NAMALWA (cell line): ENCODE data around the gene ILDR2.

ENCODE experiments used
- DNase-seq: peaks from one replicate; pipeline ENCODE4 v3.0.0-alpha.2; 2015; ENCODE audit warnings: low spot score

Gene ILDR2

DNA sequence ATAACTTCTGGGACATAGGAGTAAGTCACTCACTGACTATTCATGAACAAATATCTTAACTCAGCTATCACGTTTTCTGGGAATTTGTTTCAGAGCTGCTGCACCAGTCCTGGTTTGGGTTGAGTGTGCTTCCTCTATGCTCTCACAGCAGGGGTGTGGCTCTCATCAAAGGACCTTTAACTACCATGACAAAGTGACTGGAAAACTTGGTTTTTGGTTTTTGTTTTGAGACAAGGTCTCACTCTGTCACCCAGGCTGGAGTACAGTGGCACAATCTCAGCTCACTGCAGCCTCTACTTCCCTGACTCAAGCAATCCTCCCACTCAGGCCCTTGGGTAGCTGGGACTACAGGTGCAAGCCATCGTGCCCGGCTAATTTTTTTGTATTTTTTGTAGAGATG is 4.1 kb downstream of the ILDR2 start:
- no peak for DNase-seq

DNA sequence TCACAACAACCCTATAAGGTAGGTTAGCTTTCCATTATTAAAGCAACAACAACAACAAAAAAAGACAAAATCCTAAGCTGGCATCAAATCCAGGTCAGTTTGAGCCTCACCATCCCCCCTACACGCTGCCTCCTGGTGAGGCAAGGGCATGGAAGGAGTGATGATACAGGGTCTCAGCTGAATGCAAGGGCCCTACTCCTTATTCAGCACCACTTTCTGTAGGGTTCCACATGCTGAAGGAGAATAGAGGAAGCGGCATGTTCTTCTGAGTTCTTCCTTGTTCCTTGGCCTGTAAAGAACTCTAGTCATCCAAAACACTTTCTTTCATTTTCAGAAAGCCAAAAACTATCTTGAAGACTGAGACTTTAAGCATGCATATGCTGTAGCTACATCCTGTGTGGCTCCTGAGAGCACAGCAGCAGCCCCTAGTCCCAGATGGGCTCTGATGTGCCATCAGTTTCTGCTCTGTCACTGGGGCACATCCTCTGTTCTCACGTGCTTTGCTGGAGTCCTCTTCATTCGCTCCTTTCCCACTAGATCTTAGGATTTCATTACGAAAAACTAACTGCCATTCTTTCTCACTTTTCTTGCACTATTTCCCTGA is 6.2 kb downstream of the ILDR2 start:
- no peak for DNase-seq

DNA sequence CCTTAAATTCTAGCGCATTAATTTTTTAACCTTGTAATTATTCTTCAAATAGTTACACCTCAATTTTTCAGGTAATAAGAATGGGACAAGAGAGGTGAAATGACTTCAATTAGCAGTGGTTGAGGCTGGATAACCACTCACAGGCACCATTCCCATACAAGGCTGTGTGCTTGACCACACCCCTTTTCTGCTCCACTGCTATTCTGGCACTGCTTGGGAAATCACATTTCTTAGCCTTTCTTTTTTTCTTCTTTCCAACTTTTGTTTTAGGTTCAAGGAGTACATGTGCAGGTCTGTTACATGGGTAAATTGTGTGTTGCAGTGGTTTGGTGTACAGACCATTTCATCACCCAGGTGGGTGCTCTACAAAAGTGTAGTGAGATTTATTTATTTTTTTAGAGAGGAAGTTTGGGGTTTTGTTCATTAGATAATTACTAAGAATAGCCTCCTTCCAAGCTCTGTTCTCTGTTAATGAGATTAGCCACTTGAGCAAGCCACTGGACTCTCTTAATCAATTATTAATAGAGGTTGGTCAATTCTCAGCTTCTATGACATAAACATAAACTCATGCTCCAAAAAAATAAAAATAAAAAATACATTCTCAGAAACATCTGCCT is 14.4 kb downstream of the ILDR2 start:
- DNase-seq = no peak

DNA sequence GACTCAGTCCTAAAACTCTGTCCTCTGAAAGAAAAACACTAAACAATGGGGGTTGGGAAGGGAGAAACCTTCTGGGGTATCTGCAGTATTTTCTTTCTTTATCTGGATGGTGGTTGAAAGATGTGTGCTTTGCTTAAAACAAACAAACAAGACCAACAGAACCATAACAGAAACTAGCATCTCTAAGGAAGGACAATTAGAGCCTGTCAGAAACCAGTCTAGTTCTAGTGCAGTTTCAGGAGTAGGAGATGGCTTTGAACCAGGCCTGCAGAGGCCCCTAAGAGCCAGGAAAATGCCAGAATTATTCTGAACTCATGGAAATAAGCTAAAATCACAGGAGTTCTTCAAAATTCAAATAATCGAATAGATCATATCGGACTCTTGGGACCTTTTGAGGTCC is 18.5 kb downstream of the ILDR2 start:
- no peak for DNase-seq

DNA sequence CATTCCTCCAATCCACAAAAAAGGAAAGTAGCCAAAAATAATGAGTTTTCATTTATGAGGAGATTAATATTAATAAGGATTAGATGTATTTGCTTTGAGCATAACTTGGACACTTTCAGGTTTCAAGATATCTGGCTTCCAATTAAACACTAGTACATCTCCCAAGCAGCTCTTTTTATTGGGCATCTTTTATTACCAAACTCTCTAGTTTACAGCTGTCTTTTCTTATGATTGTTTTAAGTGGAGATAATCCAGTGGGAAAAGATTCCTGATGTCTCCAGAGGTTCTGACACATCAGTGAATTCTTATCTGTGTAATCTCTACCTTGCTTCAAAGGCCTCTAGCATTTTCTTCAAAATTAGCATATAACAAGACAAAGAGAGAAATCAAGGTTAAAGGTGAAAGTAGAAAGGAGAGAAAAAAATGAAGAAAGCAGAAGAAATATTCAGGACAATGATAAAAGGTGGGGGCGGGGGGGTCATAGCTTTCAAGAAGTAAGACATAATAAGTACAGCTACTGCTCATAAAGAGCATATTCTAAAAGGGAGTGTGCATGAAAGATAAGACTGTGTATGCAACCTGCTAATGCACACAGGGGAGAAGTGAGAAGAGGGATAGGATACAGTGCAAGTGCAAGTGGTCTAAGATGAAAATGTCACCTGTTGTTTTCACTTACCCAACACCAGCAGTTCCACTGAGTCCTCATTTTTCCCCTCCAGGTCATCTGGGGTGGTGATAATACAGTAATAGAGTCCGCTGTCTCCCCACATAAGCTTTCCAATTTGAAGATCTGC is 19.1 kb downstream of the ILDR2 start:
- no peak for DNase-seq

DNA sequence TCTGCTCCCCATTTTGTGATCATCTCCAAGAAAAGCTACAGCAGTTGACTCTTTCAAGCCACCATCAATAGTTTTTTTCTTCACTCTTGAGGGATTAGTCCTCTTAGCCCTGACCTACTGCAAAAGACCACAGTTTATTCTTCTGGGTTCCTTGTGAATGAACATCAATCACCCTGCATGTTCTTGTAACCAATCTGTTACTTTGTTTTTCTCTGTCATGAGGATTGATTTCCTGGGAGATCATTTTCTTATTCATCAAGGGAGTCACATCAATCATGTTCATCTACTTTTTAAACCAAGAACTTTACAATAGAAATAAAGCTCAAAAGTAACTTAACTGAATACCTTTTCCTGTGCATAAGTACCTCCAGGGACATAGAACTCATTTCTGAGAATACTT is 21.8 kb downstream of the ILDR2 start:
- no peak for DNase-seq

DNA sequence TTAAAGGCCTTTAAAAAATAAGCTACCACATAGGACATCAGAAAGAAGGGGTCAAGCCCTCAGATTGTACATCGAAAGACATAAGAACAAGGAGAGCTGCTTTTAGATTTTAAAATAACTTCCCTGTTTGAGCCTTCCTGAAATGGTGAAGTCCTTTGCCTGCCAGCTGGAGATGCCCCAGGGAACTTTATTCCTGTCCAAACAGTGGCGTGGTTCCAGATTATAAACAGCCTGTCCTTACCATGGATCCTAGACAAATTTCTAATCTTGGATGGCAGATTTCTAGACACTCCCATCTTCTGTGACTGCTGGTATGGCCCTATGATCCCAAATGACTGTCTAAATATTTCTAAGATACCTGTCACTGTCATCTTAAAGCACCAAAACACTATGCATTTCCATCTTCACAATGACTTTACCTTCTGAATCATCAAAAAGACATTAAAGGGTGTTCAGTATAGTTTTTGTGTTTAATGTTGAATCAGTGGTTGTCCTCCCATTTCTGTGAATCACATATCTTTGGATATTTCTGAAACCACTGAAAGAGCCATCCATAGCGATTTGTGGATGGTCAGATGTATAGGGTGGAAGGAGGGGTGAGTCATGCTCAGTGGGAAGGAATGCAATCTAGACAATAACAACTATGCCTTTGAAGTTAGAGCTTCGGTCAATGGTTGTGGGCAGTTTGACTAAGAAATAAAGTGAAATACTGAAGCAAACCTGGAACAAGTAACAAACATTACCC is 23.2 kb downstream of the ILDR2 start:
- no peak for DNase-seq

DNA sequence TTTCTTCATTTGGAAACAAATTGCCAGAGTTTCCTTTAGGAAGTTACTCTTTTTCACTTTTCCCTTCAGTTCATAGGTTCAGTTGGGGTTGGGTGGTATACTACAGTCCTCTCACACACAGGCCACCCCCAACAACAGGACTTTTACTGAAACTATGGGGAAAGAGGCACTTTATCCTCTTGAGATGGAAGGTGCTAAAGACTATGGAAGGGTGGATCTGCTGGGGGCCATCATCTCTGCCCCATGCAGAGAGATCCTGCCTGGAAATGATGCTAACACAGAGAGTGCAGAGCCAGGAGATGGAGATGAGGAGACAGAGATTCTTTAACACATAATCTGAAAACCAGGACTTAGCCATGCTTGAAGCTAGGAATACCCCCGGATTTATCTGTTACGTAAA is 24.3 kb downstream of the ILDR2 start:
- DNase-seq = no peak

DNA sequence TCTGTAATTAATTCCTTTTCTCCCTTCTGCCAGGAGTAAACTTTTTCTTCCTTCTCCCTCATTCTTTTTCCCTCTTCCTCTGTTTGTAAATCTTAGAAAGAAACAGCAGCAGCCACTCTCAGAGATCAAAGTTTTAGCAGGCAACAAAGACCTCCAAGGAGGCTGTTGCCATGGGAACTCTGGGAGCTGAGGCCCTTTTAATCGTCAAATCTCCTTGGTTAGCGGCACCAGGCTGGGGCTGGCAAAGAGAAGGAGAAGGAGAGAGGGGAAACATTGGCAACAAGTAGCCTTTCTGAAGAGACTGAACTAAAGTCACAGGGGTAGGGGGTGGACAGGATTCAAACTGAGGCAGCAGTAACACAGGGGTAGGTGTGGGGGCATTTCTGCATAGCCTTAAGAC is 25.2 kb downstream of the ILDR2 start:
- no peak for DNase-seq

DNA sequence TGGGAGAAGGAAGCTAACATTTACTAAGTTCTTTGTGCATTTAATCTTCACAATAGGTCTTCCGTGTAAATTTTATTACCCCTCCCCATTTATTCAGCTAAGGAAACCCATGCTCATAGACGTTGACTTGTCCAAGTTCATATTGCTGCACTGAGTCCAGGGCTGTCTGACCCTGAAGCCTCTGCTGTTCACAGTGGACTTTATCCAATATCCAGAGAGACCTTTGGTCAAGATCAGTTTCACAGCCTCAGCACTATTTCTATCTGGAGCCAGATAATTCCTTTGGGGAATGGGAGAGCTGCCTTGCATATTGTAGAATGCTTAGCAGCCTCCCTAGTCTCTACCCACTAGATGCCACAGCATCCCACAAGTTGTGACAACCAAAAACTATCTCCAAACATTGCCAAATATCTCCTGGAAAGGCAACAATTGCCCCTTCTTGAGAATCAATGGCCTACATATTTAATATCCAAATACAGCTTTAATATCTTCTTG is 26.4 kb downstream of the ILDR2 start:
- no peak for DNase-seq

DNA sequence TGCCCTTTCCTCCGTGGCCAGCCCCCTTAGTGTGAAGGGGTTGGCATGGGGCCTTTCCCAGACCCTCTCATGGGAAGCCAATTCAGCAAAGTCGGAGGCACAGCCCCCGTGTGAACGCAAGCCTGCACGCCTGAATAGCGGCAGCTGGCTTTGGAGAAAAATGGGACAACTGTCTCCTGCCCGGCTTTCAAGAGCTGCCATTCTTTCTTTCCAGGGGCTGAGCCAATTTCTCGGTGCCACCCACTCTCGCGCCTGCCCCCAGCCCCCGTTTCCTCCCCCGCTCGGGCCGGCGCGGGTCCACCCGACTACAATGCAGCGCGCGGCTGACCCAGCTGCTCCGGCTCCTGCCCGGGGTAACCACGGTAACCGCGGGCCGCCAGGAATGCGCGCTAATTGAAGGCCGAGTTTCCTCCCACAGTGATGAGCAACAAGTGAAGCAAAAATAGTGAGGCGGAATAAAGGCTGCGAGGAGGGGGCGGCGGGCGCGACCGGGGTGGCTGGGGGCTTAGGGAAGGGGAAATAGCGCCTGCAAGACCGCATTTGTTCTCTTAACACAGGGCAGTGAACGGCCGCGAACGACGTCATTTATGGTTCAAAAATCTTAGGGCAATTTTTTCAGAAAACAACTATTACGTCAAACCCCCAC is 27.8 kb downstream of the ILDR2 start:
- DNase-seq = no peak

DNA sequence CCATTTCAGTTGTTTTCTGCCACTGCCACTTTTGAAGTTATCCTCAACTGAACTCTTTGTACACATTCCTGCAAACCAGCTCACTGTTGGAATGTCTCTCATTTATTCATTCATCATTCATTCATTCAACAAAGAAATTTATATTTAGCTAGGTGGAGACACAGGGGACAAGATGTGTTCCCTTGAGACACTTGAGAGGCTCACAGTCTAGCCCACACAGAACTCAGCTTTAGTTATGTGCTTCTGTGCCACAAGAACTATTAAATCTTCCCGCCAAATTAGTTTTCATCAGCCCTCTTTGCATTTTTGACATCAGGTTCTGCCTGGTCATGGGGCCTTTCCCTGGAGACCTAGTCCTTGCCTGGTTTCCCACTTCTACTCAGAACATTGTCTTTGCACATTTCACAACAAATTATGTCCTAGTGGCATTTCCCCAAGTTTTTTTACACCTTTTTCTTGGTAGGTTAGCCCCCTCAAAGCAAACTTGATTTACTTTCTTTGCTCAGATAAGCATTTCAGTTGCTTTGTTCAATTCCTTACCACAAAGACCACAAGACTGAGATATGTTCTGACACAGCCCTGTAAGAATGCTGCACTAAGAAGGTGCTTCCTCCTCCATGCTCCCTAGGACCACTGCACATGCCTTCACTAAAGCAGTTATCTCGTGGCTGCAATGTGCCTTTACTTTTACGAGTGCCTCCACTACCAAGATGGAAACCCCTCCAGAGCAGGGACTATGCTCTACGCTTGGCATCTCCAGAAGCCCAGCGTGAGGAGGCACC is 31.0 kb downstream of the ILDR2 start:
- DNase-seq = no peak

DNA sequence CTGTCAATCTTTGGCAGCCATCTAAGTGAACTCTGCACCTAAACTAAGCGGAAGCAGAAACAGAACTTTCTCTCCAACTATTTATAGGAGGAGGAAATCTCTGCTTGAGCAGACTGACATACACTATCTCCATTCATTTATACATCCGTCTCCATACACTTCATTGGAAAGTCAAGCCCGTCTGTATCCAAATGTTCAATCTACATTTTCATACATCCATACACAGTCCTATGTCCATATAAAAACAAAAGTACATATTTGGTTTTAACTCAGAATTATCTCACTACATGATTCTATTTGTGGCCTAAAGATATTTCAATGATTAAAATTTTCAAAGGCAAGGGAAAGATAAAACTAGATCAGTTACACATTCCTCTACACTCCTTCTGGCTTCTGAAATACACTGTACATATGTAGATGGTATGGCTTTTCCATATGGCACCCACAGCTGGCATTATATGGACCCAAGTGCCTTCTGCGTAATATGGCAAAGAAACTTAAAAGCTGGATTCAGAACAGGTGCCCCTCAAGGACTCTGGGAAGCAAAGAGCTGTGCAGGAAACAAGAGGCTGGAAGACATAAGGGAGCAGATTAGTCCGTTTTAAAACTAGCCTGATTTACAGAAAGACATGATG is 35.5 kb downstream of the ILDR2 start:
- DNase-seq = no peak

DNA sequence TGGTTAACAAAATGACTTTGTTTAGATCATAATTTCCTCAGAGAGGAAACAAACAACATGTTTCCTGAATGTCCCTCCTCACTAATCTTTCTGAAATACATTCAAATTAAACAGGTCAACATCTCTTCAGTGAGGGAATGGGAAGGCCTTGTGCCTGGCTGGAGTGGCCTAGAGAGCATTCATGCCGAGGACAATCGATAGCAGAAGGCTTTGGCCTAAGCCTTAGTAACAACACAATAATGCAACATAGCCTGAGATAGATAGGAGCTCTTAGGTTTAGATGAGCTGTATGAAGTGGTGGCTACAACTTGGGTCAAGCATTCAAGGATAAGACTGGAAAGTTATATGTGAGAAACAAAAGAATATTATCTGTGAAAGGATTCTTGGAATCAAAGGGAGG is 37.4 kb downstream of the ILDR2 start:
- no peak for DNase-seq

DNA sequence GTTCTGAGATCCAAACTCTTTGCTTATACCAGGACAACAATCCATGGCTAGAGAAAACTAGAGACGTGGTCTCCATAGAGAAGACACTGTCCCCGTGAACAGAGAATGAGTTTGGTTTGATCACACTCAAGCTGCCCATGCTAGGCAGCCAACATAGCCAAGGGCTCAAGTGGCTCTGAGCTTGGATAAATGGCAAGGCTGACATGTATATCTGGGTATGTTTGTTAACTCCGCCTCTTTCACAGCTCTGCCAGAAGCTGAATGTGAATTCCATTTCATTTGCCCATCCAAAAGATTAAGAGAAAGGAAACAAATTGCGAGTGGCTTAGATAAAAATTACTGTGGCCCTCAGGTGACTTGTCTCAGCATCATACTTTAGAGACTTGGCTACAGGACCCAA is 38.0 kb downstream of the ILDR2 start:
- DNase-seq = no peak

DNA sequence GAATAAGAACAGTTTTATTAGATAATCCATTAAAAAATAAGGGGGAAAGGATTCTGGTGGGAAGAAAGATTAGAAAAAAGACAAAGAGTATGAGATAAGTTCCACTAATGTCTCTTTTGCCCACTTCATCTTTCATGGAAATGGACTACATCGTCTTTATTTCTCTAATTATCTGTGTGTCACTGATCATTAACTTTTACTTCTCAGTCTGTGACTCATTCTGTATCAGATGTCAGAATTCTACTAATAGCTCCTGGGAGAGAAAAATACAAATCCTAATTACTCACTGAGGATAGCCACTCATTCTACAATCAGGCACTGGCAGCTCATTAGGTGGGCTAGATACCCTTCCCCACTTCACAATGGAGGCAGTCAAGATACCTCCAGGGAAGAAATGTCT is 41.7 kb downstream of the ILDR2 start:
- no peak for DNase-seq

DNA sequence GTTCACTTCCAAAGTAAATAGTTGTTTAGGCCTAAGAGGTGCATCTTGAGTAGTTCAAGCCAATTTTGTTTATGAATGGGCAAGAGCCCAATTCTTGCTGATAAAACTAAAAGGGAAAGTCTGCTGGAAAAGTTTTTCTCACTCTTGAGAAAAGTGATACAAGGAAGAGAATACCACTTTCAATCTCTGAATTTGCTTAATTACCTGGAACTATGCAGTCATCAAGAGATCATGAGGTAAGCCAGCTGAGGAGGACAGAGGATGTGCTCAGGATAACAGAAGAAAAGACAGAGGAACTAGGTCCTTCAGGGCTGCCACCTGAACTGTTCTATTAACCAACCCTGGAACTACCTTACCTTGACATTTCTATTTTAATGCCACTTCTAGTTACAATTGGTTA is 42.2 kb downstream of the ILDR2 start:
- no peak for DNase-seq

DNA sequence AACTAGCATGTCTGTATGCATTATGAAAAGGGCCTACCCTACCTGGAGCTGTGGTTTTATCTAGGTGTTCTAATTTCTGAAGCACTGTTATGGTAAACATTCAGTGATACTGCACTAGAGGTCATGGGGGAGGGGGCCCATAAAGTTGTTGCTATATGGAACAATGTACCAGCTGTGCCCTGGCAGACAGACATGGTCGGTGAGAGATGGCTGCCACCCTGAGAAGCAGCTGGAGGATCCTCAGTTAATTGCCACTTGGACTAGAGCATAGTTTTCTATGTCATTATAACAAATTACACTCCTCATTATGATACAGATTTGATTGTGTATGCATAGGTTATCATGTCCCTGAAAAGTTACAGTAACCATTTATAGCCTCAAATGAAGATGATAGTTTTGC is 45.4 kb downstream of the ILDR2 start:
- DNase-seq = no peak

DNA sequence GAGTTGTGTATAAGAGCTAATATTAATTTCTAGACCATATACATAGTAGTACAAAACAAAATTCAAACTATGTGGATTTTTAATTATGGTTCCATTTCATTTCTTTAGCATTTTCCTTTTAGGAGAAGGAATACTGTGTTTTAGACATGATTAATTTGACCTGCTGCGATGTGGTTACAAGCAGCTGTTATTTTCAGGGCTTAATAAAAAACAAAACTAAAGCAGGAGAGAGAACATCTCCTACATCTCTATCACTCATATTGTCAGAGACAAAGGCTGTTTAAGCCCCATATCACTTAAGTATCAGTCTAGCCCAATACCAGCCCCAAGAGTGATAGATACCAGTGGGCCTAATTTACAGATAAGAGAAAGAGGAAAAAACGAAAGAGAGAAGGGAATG is 47.6 kb downstream of the ILDR2 start:
- no peak for DNase-seq

DNA sequence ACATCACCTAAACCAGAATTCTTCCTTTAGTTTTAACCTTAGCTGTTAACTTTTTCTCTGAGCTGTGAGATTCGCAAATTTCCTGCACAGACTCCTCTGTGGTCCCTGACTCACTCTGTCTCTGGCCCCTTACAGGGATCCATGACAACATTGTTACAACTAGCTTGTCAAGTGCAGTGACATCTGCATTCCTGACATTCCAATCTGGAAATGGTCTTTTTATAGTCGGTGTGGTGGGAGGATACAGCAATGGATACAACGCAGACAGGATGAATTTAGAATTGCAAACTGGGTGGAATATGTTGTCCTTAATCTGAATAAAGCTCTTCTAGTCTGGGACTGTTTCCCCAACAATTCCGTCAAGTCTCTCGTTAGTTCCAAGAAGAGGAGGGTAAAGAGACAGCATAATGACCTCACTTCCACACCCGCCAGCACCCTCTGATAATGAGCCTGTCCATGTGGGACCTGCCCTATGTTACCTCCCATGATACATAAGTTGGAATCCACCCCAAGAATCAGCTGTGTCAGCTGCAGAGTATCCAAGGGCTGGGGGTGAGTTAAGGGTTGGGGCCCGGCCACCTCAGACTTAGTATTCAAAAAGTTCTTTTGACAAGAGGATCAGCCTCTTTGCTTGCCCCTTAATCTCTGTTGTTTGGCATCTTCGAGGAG is 49.4 kb downstream of the ILDR2 start:
- DNase-seq = no peak
